IPS DF 6.9 (cell line): ENCODE measurements around the gene C1QL2.

Experiments used
- DNase-seq: peaks from one replicate; pipeline ENCODE4 v3.0.0-alpha.2; 2013; ENCODE audit warnings: low read depth, low spot score
- H3K27ac ChIP-seq: one replicate; pipeline ENCODE4 v1.5.1; 2013; ENCODE audit warnings: low read length, control low read depth
- H3K27me3 ChIP-seq: 2 replicates; pipeline ENCODE4 v1.6.1; 2013; ENCODE audit warnings: mild to moderate bottlenecking, low read length; ENCODE audit not compliant: control insufficient read depth, insufficient read depth
- H3K36me3 ChIP-seq: 2 replicates; pipeline ENCODE4 v1.6.1; 2013; ENCODE audit warnings: low read length; ENCODE audit not compliant: control insufficient read depth, insufficient read depth
- H3K4me1 ChIP-seq: 2 replicates; pipeline ENCODE4 v1.6.1; 2013; ENCODE audit warnings: low read length; ENCODE audit not compliant: control insufficient read depth, insufficient read depth
- H3K4me3 ChIP-seq: 2 replicates; pipeline ENCODE4 v1.5.1; 2013; ENCODE audit warnings: mild to moderate bottlenecking, low read length
- H3K9me3 ChIP-seq: 2 replicates; pipeline ENCODE4 v1.6.1; 2013; ENCODE audit warnings: low read length, inconsistent platforms; ENCODE audit not compliant: control insufficient read depth, insufficient read depth
- WGBS: extraction: QIAGEN DNeasy Blood & Tissue Kit; methylation state at CpG from one replicate; pipeline ENCODE4 v1.1.7; 2013; ENCODE audit warnings: mixed read lengths, missing lambda C conversion rate; ENCODE audit not compliant: insufficient read length, insufficient coverage; 5-methylcytosine and 5-hydroxymethylcytosine counted together

The C1QL2 gene

DNA sequence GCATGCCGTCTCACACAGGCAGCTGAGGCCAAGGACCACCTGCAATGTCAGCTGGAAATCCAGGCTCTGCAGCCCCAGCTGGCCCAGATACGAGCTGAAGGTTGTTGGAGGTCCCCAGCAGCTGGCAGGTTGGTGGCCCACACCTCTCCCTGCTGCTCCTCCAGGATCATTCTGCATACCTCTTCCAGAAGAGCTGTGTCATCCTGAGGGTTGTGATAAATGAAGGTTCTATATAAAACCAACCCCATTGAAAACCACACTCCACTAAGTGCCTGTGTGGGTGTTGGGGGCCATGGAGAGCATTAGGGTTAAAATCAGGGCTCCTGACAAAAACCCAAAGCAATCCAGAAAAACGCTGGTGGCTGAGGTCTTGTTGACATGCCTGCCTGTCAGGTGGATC, 50.4 kb downstream of the C1QL2 start:
- WGBS: no CpG with 5 or more reads among the region's 3 CpGs
- DNase-seq: no peak

DNA sequence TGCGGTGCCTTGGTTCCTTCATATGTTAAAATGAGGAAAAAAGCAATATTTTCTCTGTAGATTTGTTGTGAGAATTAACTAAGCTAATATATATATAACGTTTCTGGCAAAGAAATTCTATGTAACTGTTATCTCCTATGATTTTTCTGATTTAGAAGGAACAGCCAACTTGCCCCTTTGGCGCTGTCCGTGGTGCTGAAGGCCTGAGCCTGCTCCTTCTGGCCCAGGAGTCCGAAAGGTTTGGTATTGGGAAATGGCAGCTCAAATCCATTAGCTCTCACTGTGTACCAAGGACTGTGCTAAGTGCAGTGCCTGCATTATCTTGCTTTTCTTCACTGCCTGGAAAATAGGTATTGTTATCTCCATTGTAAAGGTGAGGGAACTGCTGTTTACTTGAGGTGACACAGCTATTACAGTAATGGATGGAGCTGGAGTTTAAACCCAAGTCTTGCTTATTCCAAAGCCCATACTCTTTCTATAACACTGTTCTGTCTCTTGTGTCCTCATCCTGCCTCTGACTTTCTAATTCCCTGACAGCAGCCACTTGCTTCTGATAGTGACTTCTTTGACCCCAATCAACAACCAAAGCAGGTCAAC, 52.2 kb downstream of the C1QL2 start:
- no peak overlapping the region for H3K4me3 ChIP-seq
- H3K27me3 ChIP-seq: no peaks in the 10 kb centered on the region
- H3K27ac ChIP-seq: no peak overlapping the region
- H3K4me1 ChIP-seq: no peaks in the 10 kb centered on the region
- no peaks in the 10 kb centered on the region for H3K36me3 ChIP-seq
- WGBS: no CpG with 5 or more reads among the region's 5 CpGs
- no peak for DNase-seq
- no peaks in the 10 kb centered on the region; the same call in 1 of the 2 replicates for H3K9me3 ChIP-seq

More for the DNA sequence above, 50.4 kb downstream of the C1QL2 start:
- no peak overlapping the region for H3K27ac ChIP-seq
- no peak overlapping the region for H3K4me3 ChIP-seq
- no peaks in the 10 kb centered on the region; the same call in 1 of the 2 replicates for H3K9me3 ChIP-seq
- no peaks in the 10 kb centered on the region for H3K27me3 ChIP-seq
- H3K4me1 ChIP-seq: peaks cover 2% of the 10 kb centered on the region; the same call in 1 of the 2 replicates
- no peaks in the 10 kb centered on the region for H3K36me3 ChIP-seq
